DMS79 (cell line): Measurements from ENCODE around the gene RPS29.
"Not testable (repeated sequence)": the region's sequence is repeated elsewhere in the genome, so short reads cannot be mapped to it uniquely, and the experiment has no call there.

Experiments
- DNase-seq: peaks from one replicate; lab custom pipeline; 2025; lab: John Stamatoyannopoulos, UW

RPS29 gene

DNA sequence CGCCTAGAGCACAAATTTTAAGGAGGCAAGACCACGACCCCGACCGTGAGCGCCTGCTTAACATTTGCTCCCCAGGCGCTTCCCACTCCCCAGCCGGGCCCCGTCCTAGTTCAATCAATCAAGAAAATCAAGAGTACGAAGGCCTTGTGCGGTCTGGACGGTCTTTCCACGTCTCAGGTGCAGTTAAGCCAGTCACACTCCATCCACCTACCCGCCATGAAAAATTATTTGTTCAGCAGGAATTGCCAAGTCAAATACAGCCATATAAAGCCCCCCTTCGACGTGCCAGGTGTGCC, 12.0 kb upstream of the RPS29 start:
- DNase-seq, result no peak

DNA sequence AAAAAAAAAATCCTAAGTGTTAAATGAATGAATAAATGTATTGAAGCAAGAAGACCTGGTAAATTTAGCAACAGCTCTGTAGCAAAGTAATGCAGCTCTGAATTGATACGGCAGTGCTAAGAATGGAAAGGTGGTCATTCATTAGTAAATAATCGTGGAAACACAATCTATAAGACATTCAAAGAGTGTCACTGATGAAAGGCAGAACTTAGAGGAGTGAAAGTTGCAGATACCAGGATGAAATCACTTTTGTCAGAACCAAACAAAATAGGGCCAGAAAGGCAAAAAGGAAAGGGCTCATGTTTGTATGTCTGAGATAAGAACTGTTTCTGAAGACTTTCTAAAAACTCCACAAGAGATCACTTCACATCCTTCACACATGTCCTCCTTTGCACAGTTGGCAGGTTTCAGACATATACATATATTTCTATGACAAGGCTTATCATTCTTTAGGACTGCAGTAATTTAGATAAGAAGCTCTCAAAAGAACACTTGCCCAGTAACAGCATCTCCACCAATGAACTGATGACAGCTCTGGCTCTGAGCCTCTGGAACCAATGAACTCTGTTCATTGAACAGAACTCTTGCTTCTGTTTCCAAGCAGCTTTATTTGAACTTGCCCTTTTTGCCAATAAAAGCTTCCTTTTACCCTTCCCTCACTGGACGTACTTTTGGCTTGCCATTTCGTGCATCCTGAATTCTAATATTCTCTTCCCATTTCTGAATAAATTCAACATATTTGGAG, 8.3 kb upstream of the RPS29 start:
- no peak for DNase-seq

DNA sequence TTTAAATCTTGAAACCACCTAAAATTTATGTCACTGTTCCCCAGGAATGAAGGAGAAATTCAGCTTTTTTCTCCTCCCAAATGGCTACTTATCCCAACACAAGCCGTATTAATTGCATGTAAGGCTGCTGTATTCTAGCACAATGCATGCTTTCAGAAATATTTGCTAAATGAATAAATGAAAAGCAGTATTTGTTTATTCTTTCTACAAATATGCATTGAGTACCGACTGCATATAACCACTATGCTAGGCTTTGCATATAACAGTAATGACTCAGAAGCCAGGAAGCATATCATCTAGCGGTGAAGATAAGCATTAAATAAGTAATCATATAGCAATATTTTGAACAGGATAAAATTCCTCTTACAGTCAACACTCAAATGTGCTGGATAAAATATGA, 6.8 kb upstream of the RPS29 start:
- DNase-seq, result no peak

DNA sequence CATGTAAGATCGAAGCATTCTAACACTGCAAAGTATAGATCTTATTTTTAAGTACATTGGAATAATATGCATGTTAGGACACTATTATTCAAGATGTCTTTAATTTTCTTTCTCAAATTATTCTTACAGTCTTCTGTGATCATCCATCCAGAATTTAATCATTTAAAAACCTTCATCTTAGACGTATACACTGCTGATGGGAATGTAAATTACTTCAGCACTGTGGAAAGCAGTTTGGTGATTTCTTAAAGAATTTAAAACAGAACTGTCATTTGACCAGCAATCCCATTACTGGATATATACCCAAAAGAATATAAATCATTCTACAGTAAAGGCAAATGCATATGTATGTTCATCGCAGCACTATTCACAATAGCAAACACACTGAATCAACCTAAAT, 3.2 kb upstream of the RPS29 start:
- DNase-seq, result no peak

DNA sequence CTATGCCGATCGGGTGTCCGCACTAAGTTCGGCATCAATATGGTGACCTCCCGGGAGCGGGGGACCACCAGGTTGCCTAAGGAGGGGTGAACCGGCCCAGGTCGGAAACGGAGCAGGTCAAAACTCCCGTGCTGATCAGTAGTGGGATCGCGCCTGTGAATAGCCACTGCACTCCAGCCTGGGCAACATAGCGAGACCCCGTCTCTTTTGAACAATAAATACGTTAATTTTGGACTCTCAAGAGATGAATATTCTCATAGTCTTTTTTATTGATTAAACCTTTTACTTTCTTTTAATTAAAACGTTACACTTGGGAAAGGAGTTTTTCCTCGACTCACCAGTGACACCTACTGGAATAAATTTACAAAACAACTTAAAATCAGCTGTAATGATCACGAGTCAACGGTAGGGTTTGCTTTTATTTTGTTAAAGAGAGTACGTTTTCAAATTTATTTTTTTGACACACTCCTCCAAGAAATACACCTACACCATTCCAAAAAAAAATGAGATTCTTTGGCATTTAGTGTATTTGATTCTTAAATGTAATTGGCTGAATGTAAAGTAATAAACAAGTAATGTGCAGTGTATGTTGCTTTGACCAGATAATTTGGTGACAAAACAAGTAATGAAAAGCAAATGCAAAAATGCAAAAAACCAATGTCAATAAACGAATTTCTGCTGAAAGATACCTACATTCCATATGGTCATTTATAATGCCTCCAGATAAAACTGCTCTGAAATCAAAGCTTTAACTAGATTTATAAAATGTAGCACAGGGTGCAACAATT, 687 bp upstream of the RPS29 start:
- peak; percentile 66 for DNase-seq

DNA sequence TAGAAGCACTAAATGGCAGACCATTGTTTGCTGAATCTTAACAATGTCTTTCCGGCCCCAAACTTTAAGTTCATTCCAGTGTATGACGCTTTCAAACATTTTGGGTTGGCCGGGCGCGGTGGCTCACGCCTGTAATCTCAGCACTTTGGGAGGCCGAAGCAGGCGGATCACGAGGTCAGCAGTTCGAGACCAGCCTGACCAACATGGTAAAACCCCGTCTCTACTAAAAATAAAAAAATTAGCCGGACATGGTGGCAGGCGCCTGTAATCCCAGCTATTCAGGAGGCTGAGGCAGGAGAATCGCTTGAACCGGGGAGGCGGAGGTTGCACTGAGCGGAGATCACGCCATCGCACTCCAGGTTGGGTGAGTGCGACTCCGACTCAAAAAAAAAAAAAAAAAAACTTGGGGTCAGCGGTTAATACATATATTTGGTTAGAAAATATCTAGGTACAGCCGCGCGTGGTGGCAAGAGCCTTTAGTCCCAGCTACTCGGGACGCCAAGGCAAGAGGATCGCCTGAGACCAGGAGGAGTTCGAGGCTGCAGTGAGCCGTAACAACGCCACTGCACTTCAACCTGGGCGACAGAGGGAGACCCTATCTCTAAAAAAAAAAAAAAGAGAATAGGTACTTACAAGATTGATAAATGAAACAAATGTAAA, 1.1 kb downstream of the RPS29 start:
- DNase-seq, result not testable (repeated sequence)

DNA sequence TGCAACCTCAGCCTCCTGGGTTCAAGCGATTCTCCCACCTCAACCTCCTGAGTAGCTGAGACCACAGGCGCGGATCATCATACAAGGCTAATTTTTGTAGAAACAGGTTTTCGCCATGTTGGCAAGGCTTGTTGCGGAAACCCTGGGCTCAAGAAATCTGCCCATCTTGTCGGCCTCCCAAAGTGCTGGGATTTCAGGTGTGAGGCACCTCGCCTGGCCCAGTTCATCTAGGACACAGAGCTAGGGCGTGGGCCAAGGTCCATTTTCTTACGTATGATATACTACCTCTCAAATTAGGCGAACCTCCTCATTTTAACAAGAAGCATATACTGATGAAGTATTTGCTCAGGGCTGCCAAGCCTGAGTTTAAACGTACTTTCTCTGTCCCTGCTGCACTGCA, 2.1 kb downstream of the RPS29 start:
- no peak for DNase-seq

DNA sequence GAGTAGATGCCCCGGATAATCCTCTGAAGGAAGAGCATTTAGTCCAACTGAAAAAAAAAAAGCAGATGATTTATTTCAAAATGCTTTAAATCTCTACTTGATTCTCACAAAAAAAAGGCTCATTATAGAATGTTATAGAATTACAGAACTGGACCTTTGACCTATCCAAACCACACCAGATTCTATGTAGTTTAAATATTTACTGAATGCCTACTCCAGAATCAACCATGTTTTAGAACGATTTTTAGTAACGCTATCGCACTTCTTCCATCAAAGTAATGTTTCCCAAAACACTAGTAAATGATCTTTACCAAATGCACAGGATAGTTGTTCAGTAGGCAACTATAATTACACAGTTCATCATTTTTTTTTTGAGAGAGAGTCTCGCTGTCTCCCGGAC, 2.6 kb downstream of the RPS29 start:
- no peak for DNase-seq

DNA sequence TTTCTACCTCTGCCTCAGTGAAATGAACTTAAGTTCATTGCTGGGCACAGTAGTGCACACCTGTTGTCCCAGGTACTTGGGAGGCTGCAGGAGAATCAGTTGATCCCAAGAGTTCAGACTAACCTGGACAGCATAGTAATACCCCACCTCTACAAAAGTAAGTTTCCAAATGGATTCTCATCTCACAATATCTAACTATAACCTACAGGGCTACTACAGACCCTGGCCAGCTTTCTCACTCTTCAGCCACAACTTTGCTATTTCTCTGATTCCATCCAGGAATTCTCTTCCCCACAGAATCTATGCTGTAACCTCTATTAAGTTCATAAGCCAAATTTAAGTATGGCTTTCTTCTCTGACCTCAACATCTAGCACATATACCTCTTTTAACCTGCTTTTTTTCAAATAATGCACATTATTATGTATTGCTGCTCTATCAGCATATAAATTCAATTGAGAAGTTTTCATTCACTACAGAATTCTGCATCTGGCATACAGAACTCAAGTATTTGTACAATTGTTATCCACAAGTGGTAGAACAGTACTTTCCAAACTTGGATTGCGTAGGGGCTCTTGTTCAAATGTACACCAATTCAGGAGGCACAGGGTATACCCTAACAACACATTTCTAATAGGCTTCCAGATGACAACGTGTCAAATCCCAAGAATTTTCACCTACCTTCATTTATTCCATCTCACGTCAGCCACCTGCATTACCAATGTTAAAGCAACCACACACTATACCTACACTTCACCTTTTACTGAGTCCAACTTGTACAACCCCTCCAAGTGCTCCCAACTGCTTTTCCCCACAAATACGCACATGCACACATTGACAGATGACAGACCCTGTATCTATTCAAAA, 3.8 kb downstream of the RPS29 start:
- no peak for DNase-seq

DNA sequence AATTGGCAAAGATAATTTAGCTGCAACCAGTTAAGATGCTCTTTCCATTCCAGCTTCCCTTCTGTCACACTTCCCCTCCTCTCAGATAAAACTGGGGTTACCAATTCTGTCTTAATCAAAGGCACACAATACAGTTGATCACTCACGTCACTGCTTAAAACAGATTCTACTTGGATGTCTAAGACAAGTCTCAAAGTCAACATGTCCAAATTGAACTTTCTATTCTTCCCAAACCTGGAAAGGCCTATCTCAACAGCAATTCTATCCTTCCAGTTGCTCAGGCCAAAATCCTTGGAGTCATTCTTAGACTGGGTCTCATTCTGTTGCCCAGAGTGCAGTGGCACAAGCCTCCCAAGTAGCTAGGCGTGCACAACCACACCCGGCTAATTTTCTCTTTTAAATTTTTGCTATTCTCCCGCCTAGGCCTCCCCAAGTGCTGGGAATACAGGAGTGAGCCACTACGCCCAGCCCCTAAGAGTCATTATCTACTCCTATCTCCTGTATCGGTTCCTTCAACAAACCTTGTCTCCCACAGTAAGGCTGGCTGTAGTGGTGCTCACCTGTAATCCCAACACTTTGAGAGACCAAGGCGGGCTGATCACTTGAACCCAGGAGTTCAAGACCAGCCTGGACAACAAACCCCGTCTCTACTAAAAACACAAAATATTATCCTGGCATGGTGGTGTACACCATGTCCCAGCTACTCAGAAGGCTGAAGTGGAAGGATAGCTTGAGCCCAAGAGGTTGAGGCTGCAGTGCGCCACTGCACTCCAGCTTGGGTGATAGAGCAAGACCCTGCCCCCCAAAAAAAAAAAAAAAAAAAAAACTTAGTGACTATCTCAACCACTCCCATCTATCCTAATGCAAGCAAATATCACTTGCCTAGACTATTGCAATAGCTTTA, 4.7 kb downstream of the RPS29 start:
- DNase-seq, result no peak

DNA sequence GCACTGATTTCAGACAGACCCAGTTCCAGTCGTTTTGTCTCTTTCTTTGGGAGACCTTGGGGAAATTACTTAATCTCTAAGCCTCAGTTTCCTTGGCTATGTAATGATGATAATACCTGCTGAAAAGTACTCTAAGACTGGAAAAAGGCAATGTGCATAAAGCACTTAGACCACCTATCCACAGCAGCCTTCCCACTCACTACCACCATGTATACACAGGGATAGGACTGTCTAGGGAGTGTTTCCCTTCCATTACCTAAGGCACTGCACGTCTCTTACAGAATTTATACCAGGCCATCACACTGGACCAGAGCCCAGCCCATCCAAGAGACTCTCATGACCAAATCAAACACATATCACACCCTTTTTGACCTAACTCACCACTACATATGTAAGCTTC, 6.3 kb downstream of the RPS29 start:
- no peak for DNase-seq

DNA sequence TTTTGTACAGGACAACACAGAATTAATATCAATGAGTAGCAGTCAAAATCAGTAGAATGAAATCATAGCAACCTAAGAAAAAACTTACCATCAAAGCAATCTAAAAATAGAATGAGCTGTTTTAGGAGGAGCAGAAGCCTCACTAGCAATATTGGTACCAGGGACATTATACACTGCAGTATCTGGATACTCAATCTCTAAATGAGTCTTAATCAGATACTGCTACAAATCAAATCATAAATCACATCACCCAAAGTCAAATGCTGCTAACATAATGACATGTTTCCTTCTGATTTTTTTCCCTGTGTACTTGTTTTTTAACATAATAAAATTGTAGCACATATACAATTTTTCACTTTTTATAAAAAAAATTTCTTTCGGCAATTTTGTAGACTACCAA, 8.0 kb downstream of the RPS29 start:
- DNase-seq, result no peak

DNA sequence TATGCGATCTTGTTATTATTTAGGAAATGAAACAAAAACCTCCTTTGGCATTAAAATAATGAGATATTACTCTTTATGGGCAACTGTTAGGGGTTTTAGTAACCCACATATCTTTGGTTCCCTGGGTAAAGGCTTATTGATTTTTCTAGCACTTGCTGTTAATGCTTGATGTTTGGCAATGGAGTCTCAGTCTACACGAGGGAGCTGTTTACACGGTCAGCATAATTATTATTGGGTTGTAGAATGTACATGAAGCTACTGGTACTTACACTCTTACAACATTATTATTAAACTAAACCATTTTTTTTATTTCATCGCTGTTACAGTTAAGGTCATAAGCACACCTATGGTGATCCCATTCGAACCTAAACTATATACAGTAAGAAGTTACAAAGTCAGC, 12.1 kb downstream of the RPS29 start:
- no peak for DNase-seq

DNA sequence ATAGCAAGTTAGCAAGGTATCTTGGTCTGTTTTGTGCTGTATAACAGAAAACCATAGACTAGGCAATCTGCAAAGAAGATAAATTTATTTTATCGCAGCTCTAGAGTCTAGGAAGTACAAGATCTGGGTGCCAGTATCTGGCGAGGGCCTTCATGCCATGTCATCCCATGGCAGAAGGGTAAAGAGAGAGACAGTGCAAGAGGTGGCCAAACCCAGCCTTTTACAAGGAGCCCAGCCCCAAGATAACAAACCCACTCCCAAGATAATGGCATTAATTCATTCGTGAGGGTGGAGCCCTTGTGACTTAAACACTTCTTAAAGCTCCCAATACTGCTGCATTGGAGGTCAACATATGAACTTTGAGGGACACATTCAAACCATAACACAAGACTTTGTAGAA, 16.9 kb downstream of the RPS29 start:
- no peak for DNase-seq

DNA sequence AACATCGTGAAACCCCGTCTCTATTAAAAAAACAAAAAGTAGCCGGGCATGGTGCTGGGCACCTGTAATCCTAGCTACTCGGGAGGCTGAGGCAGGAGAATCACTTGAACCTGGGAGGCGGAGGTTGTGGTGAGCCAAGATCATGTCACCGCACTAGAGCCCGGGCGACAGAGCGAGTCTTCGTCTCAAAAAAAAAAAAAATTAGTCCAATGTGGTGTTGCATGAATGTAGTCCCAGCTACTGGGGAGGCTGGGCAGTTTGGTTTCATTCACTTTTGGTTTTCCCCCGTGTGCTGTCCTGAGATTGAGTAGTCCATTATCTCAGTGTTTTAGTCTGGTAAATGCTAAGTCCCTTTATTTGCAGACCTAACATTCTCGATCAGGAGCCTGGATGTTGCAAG, 19.5 kb downstream of the RPS29 start:
- no peak for DNase-seq

DNA sequence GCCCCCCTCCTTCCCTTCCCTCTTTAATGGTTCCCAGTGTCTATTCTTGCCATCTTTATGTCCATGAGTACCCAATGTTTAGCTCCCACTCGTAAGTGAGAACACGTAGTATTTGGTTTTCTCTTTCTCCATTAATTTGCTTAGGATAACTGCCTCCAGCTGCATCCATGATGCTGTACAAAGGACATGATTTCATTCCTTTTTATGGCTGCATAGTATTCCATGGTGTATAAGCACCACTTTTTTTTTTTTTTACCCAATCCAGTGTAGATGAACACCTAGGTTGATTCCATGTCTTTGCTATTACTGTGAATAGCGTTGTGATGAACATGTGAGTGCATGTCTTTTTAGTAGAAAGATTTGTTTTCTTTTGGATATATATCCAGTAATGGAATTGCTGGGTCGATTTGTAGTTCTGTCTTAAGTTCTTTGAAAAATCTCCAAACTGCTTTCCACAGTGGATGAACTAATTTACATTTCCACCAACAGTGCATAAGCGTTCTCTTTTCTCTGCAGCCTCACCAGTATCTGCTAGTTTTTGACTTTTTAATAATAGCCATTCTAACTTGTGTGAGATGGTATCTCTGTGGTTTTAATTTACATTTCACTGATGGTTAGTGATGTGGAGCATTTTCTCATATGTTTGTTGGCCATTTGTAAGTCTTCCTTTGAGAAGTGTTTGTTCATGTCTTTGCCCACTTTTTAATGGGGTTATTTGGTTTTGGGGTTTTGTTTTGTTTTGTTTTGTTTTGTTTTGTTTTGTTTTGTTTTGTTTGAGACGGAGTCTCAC, 26.0 kb downstream of the RPS29 start:
- DNase-seq, result no peak

DNA sequence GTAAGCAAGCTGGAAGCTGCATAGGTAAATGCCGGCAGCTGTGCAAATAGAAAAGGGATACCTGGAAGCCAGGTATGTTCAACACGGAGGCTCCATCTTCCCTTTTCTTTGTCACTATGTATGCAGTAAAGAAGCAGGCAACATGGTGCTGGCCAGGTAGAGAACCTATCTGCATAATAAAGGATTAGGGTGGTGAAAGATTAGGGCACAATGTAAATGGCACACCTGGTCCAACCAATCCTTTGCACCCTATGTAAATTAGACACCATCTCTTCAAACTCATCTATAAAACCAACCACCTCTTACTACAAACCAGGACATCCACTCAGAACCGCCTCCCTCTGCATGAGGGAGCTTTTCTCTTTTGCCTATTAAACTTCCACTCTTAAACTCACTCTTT, 32.3 kb downstream of the RPS29 start:
- no peak for DNase-seq

DNA sequence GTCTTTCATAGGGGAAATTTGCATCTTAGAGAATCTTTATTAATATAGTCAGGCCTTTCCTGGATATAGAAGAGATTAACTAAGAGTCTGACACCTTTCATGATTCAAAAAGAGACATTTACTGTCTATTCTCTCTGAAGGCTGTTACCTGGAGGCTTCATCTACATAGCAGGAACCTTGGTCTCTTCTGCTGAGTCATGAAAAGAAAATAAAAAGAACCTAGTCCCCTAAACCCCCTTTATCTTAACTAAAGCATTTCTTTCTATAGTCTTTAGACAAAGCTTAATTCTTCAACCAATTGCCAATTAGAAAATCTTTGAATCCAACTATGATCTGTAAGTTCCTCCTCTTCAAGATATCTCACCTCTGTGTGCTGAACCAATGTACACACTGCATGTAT, 33.1 kb downstream of the RPS29 start:
- DNase-seq, result no peak

DNA sequence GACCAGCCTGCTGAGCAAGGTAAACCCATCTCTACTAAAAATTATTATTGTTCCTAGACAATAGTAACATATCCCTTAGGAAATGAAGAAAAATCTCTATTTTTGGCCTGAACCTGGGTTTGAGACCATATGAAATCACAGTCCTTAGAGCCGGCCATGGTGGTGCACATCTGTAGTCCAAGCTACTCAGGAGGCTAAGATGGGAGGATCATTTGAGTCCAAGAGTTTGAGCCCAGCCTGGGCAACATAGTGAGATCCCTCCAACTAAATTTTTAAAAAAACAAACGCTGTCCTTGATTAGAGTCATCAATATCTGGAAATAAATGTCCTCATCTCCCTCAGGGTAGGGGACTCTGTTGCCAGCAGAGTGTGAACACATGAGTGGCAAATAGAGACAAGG, 34.6 kb downstream of the RPS29 start:
- DNase-seq, result no peak
